GM04503 (cell line): Measurements from ENCODE around the gene HMGXB3.
"Not testable (repeated sequence)": the region's sequence is repeated elsewhere in the genome, so short reads cannot be mapped to it uniquely, and the experiment has no call there.

ENCODE experiments used
- DNase-seq: peaks from one replicate; pipeline ENCODE4 v3.0.0-alpha.2; 2012; ENCODE audit warnings: low read depth

Gene HMGXB3

GRCh38 chr5:150068961-150069645, 68.6 kb downstream of the HMGXB3 start:
- DNase-seq = no peak

- DNase-seq = no peak
These were observed 69.4 kb downstream of the HMGXB3 start for GRCh38 chr5:150069672-150070627.

- DNase-seq = no peak
These were observed 70.3 kb downstream of the HMGXB3 start for GRCh38 chr5:150070821-150071220.

GRCh38 chr5:150073086-150073625, 72.6 kb downstream of the HMGXB3 start:
- no peak for DNase-seq

- DNase-seq = no peak
These were observed 73.1 kb downstream of the HMGXB3 start for GRCh38 chr5:150073677-150074076.

GRCh38 chr5:150075233-150075632, 74.7 kb downstream of the HMGXB3 start:
- DNase-seq = no peak

- no peak for DNase-seq
These were observed 75.3 kb downstream of the HMGXB3 start for GRCh38 chr5:150075806-150076205.

GRCh38 chr5:150077060-150077459, 76.5 kb downstream of the HMGXB3 start:
- DNase-seq = no peak

- no peak for DNase-seq
These were observed 77.7 kb downstream of the HMGXB3 start for GRCh38 chr5:150077996-150078801.

GRCh38 chr5:150078802-150079689, 78.5 kb downstream of the HMGXB3 start:
- no peak for DNase-seq

- no peak for DNase-seq
These were observed 79.4 kb downstream of the HMGXB3 start for GRCh38 chr5:150079909-150080461.

GRCh38 chr5:150080696-150081435, 80.3 kb downstream of the HMGXB3 start:
- no peak for DNase-seq

GRCh38 chr5:150081541-150082283, 81.2 kb downstream of the HMGXB3 start:
- DNase-seq = no peak

GRCh38 chr5:150082374-150082773, 81.8 kb downstream of the HMGXB3 start:
- no peak for DNase-seq

GRCh38 chr5:150082889-150083288, 82.3 kb downstream of the HMGXB3 start:
- no peak for DNase-seq

- not testable (repeated sequence) for DNase-seq
These were observed 84.2 kb downstream of the HMGXB3 start for GRCh38 chr5:150084754-150085153.

- DNase-seq = no peak
These were observed 84.8 kb downstream of the HMGXB3 start for GRCh38 chr5:150085191-150085912.

- DNase-seq = no peak
These were observed 85.6 kb downstream of the HMGXB3 start, which contains the start of gene CSF1R for GRCh38 chr5:150085950-150086715. Gene CSF1R, minus strand, starts transcription at chr5:150086554. Its CDS starts 127 bp downstream, at chr5:150086427.
